ENCODE data around the gene ADCY7. TPM values are rescaled to one million over a fixed set of nuclear protein-coding genes. Genes with fewer than 3 reads are reported as not detected.

Gene ADCY7
- total RNA-seq, 1 experiment from 2014 or later: 4.0 TPM

- Histone ChIP-seq H4K5ac (ENCODE audit: insufficient read length, low read depth, low read length) (no peak overlapping the region), H2BK5ac (ENCODE audit: insufficient read length, low read length) (no peak overlapping the region), H3K23ac (ENCODE audit: insufficient read length, low read depth, low read length) (no peak overlapping the region), H4K91ac (ENCODE audit: insufficient read length, low read depth, low read length) (no peak overlapping the region), H2BK20ac (ENCODE audit: low read depth, low read length, poor library complexity, severe bottlenecking) (no peak overlapping the region), H2BK12ac (ENCODE audit: insufficient read length, low read depth, low read length) (no peak overlapping the region), H3T11ph (ENCODE audit: low read length) (no peak overlapping the region), H3K79me1 (ENCODE audit: insufficient read depth, low read depth, low read length, poor library complexity, severe bottlenecking) (no peaks in the 10 kb centered on the region), H3K79me2 (ENCODE audit: insufficient read depth, low read length) (no peaks in the 10 kb centered on the region), H3K23me2 (ENCODE audit: insufficient read length, low read depth, low read length, poor library complexity, severe bottlenecking) (no peaks in the 10 kb centered on the region), H3K9me3 (ENCODE audit: control insufficient read depth, low read depth, low read length) (no peaks in the 10 kb centered on the region), H4K8ac (replicated peaks; ENCODE audit: insufficient read length, low read depth, low read length) (no peak overlapping the region), H2BK15ac (ENCODE audit: low read depth, low read length) (no peak overlapping the region), H3K4me2 (ENCODE audit: insufficient read depth, insufficient read length, low read length) (no peak overlapping the region), H2AK5ac (ENCODE audit: insufficient read length, low read length) (no peak overlapping the region), H3K27me3 (ENCODE audit: insufficient read depth, low read length) (no peaks in the 10 kb centered on the region), H3K27ac (ENCODE audit: insufficient read length, low read depth, low read length) (no peak overlapping the region), H2AFZ (ENCODE audit: low read length) (no peak overlapping the region), H3K14ac (ENCODE audit: insufficient read depth, low read length) (peak overlapping the region; percentile 30; the same call in 1 of the 2 replicates), H3K18ac (ENCODE audit: insufficient read length, low read depth, low read length) (no peak overlapping the region), H4K20me1 (ENCODE audit: control insufficient read depth, insufficient read depth, insufficient read length) (no peaks in the 10 kb centered on the region), H3K9ac (ENCODE audit: extremely low read depth, insufficient read length, low read length) (no peak overlapping the region), H3K4ac (ENCODE audit: low read depth, low read length) (no peak overlapping the region), H3K56ac (ENCODE audit: insufficient read length, low read depth, low read length) (no peak overlapping the region), H2BK120ac (ENCODE audit: low read depth, low read length, poor library complexity, severe bottlenecking) (no peak overlapping the region), H3K4me1 (ENCODE audit: insufficient read depth, low read length) (no peaks in the 10 kb centered on the region)
- WGBS (ENCODE audit: extremely low coverage, insufficient read length, low lambda C conversion rate): no CpG with 5 or more reads among the region's 22 CpGs
- Mint-ChIP-seq H3K4me3 (no peak overlapping the region), H3K36me3 (ENCODE audit: insufficient read depth in 1 of 3, low read depth in 3 of 3) (peaks cover 0 to 41% (median 19%) of the 10 kb centered on the region in 3 experiments; a peak in 5 of 7 replicates), H3K9me3 (no peaks in the 10 kb centered on the region), H3K4me1 (peaks cover 0 to 6% of the 10 kb centered on the region in 2 experiments; a peak in 1 of 4 replicates), H3K27me3 (ENCODE audit: low read depth) (no peaks in the 10 kb centered on the region), H3K27ac (peak overlapping the region in 1 of 3 experiments; percentile 87; a peak in 1 of 7 replicates)
- TF ChIP-seq, protein P1, sequence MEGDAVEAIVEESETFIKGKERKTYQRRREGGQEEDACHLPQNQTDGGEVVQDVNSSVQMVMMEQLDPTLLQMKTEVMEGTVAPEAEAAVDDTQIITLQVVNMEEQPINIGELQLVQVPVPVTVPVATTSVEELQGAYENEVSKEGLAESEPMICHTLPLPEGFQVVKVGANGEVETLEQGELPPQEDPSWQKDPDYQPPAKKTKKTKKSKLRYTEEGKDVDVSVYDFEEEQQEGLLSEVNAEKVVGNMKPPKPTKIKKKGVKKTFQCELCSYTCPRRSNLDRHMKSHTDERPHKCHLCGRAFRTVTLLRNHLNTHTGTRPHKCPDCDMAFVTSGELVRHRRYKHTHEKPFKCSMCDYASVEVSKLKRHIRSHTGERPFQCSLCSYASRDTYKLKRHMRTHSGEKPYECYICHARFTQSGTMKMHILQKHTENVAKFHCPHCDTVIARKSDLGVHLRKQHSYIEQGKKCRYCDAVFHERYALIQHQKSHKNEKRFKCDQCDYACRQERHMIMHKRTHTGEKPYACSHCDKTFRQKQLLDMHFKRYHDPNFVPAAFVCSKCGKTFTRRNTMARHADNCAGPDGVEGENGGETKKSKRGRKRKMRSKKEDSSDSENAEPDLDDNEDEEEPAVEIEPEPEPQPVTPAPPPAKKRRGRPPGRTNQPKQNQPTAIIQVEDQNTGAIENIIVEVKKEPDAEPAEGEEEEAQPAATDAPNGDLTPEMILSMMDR (conservative IDR thresholded peaks at IDR 0.05): no peak
- no peak for DNase-seq
Measured at GRCh38 chr16:50311891-50312501, 45.6 kb downstream of the ADCY7 start.

Measured in H9 (cell line).